HG03571 (cell line): ENCODE results near the gene PATJ.
A peak's percentile ranks its signal among the peaks of the same experiment; 100 is the strongest.

Source experiments
- ATAC-seq: cut with Tn5 transposase; IDR thresholded peaks from one replicate; pipeline ENCODE4 v1.9.1; 2021; ENCODE audit not compliant: unreplicated experiment

The PATJ gene

GRCh38 chr1:62082456-62083363 lies 340.4 kb downstream of the PATJ start:
- peak; percentile 74 for ATAC-seq

- ATAC-seq, result no peak
Observed at GRCh38 chr1:62084310-62084890, 342.1 kb downstream of the PATJ start.

- ATAC-seq, result no peak
Observed at GRCh38 chr1:62088439-62088838, 346.2 kb downstream of the PATJ start.

GRCh38 chr1:62089570-62089969 lies 347.3 kb downstream of the PATJ start:
- ATAC-seq, result no peak

GRCh38 chr1:62090016-62090415 lies 347.7 kb downstream of the PATJ start:
- ATAC-seq, result no peak

- no peak for ATAC-seq
Observed at GRCh38 chr1:62092110-62092509, 349.8 kb downstream of the PATJ start.

GRCh38 chr1:62093261-62093660 lies 351.0 kb downstream of the PATJ start:
- no peak for ATAC-seq

GRCh38 chr1:62097464-62097863 lies 355.2 kb downstream of the PATJ start:
- ATAC-seq, result no peak

GRCh38 chr1:62100442-62100841 lies 358.2 kb downstream of the PATJ start:
- ATAC-seq, result no peak

GRCh38 chr1:62103846-62104245 lies 361.6 kb downstream of the PATJ start:
- ATAC-seq, result no peak

GRCh38 chr1:62107923-62108322 lies 365.6 kb downstream of the PATJ start:
- ATAC-seq, result no peak

- ATAC-seq, result no peak
Observed at GRCh38 chr1:62109124-62109523, 366.8 kb downstream of the PATJ start.

- ATAC-seq, result no peak
Observed at GRCh38 chr1:62110198-62110817, 368.0 kb downstream of the PATJ start.

GRCh38 chr1:62111084-62111483 lies 368.8 kb downstream of the PATJ start:
- ATAC-seq, result no peak

GRCh38 chr1:62113507-62113906 lies 371.2 kb downstream of the PATJ start:
- ATAC-seq, result no peak

GRCh38 chr1:62117018-62117750 lies 374.9 kb downstream of the PATJ start:
- no peak for ATAC-seq

- ATAC-seq, result no peak
Observed at GRCh38 chr1:62126579-62127290, 384.5 kb downstream of the PATJ start.

GRCh38 chr1:62128745-62129144 lies 386.5 kb downstream of the PATJ start:
- no peak for ATAC-seq

- ATAC-seq, result no peak
Observed at GRCh38 chr1:62131093-62131725, 388.9 kb downstream of the PATJ start.

- no peak for ATAC-seq
Observed at GRCh38 chr1:62138029-62138428, 395.7 kb downstream of the PATJ start.
